Transverse colon (tissue), 4 donors: ENCODE data around the gene NFAM1.

Experiments used
- EP300 ChIP-seq: sonication (generic); formaldehyde crosslinking; IDR thresholded peaks from one replicate; pipeline ENCODE4 v1.6.1; 2017; ENCODE audit warnings: antibody characterized with exemption, low read depth
- POLR2A ChIP-seq: fragments of 450-650 bp; IDR thresholded peaks from one replicate; pipeline ENCODE4 v1.6.1; 2016; ENCODE audit warnings: antibody characterized with exemption, mild to moderate bottlenecking, moderate library complexity
- POLR2AphosphoS5 ChIP-seq, 3 donors: sonication (generic); formaldehyde crosslinking; IDR thresholded peaks; one replicate each; pipeline ENCODE4 v1.6.1; 2016; ENCODE audit warnings: antibody characterized with exemption in 3 of 3
- TF ChIP-seq, protein P1 (sequence below), 5 experiments: fragments of 200-600 bp in 3 of 5; fragments of 450-650 bp in 2 of 5; sonication (generic) in 3 of 5; IDR thresholded peaks; 1 replicate in 2 of 5; 2 replicates in 3 of 5; pipeline ENCODE4 v1.5.1; 2016 to 2017; ENCODE audit warnings: antibody characterized with exemption in 5 of 5, inconsistent platforms in 3 of 5, mild to moderate bottlenecking in 2 of 5, moderate library complexity in 1 of 5

DNA sequence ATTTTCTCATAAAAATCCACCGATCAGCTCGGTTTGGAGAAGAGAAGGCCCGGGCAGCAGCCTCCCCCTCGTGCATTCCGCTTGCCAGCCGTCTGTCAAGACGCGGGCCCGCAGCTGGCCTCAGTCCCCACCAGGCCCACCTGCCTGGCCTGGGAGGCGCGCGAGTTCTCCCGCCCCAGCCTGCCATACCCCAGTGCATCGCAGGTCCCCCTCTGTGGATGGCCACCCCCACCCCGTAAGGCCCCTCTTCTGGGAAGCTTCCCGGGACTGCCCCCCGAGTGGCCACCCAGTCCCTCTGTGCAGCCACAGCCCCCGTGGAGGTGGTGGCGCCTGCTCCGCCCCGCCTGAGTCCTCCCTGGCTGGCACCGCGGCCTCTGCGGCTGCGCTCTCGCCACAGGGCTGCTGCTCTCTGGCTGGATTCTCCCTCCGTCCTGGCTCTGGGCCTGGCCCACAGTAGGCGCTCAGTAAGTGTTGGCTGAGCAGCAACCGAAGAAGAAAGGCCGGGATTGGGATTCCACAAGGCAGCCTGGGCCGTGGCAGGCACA lies 87.8 kb downstream of the NFAM1 start:
- TF ChIP-seq, protein P1, sequence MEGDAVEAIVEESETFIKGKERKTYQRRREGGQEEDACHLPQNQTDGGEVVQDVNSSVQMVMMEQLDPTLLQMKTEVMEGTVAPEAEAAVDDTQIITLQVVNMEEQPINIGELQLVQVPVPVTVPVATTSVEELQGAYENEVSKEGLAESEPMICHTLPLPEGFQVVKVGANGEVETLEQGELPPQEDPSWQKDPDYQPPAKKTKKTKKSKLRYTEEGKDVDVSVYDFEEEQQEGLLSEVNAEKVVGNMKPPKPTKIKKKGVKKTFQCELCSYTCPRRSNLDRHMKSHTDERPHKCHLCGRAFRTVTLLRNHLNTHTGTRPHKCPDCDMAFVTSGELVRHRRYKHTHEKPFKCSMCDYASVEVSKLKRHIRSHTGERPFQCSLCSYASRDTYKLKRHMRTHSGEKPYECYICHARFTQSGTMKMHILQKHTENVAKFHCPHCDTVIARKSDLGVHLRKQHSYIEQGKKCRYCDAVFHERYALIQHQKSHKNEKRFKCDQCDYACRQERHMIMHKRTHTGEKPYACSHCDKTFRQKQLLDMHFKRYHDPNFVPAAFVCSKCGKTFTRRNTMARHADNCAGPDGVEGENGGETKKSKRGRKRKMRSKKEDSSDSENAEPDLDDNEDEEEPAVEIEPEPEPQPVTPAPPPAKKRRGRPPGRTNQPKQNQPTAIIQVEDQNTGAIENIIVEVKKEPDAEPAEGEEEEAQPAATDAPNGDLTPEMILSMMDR (IDR thresholded peaks at IDR 0.05) = no peak
- TF ChIP-seq POLR2AphosphoS5 (IDR thresholded peaks at IDR 0.05) = no peak
- TF ChIP-seq EP300 = no peak
- no peak for TF ChIP-seq POLR2A
